CD14-positive monocyte (primary cell): Measurements from ENCODE around the gene RELCH. TPM values are rescaled to one million over a fixed set of nuclear protein-coding genes. Genes with fewer than 3 reads are reported as not detected.

Source experiments
- DNase-seq, 3 donors: peaks; one replicate each; pipeline ENCODE4 v3.0.0-alpha.2; 2011 to 2022
- H2AFZ ChIP-seq: 2 replicates; pipeline ENCODE4 v1.6.0; 2012; ENCODE audit warnings: mild to moderate bottlenecking, low read depth, low read length, inconsistent platforms; ENCODE audit not compliant: insufficient read depth, poor library complexity, severe bottlenecking
- H3K27ac ChIP-seq, 2 donors: 1 replicate in 1 of 2; 2 replicates in 1 of 2; pipeline ENCODE4 v1.5.1; 2012 to 2013; ENCODE audit warnings: low read length in 2 of 2, control low read depth in 1 of 2, inconsistent platforms in 1 of 2, low read depth in 1 of 2, mild to moderate bottlenecking in 1 of 2
- H3K27me3 ChIP-seq, 2 donors: one replicate each; pipeline versions ENCODE4 v1.6.0 to v1.6.1; 2011 to 2013; ENCODE audit warnings: low read length in 2 of 2; ENCODE audit not compliant: control insufficient read depth in 2 of 2, insufficient read depth in 2 of 2
- H3K36me3 ChIP-seq, 2 donors: replicated peaks in 1 of 2; 1 replicate in 1 of 2; 2 replicates in 1 of 2; pipeline versions ENCODE4 v1.5.1 to v1.6.1; 2012 to 2013; ENCODE audit warnings: low read length in 2 of 2, control low read depth in 1 of 2, inconsistent platforms in 1 of 2, mild to moderate bottlenecking in 1 of 2; ENCODE audit not compliant: insufficient read depth in 2 of 2, control insufficient read depth in 1 of 2
- H3K4me1 ChIP-seq, 2 donors: 1 replicate in 1 of 2; 2 replicates in 1 of 2; pipeline versions ENCODE4 v1.5.1 to v1.6.1; 2012 to 2013; ENCODE audit warnings: low read length in 2 of 2, control low read depth in 1 of 2, inconsistent platforms in 1 of 2, mild to moderate bottlenecking in 1 of 2, moderate library complexity in 1 of 2; ENCODE audit not compliant: insufficient read depth in 2 of 2, control insufficient read depth in 1 of 2
- H3K4me2 ChIP-seq: replicated peaks from 2 replicates; pipeline ENCODE3; 2012; ENCODE audit warnings: low read length, moderate library complexity, mild to moderate bottlenecking; ENCODE audit not compliant: poor library complexity, severe bottlenecking; ENCODE audit errors: extremely low read depth
- H3K4me3 ChIP-seq, 3 experiments: fragments of 200-600 bp in 1 of 3; sonication (generic) in 1 of 3; replicated peaks in 1 of 3; 1 replicate in 2 of 3; 2 replicates in 1 of 3; pipeline ENCODE4 v1.5.1; 2011 to 2013; ENCODE audit warnings: low read length in 3 of 3, mild to moderate bottlenecking in 3 of 3, control low read depth in 2 of 3, low read depth in 2 of 3, inconsistent platforms in 1 of 3, moderate library complexity in 1 of 3
- H3K79me2 ChIP-seq: 2 replicates; pipeline ENCODE4 v1.6.0; 2012; ENCODE audit warnings: mild to moderate bottlenecking, control low read depth, inconsistent platforms, low read length, moderate library complexity; ENCODE audit not compliant: insufficient read depth
- H3K9ac ChIP-seq: 2 replicates; pipeline ENCODE4 v1.6.0; 2017; ENCODE audit warnings: low read length, mild to moderate bottlenecking; ENCODE audit not compliant: insufficient read depth, poor library complexity, severe bottlenecking
- H3K9me3 ChIP-seq, 2 donors: replicated peaks in 1 of 2; 1 replicate in 1 of 2; 2 replicates in 1 of 2; pipeline versions ENCODE4 v1.5.1 to v1.6.1; 2012 to 2013; ENCODE audit warnings: low read length in 2 of 2, control low read depth in 1 of 2; ENCODE audit not compliant: control insufficient read depth in 1 of 2, insufficient read depth in 1 of 2
- H4K20me1 ChIP-seq: 2 replicates; pipeline ENCODE4 v1.6.0; 2012; ENCODE audit warnings: mild to moderate bottlenecking, low read length, control low read depth, moderate library complexity; ENCODE audit not compliant: insufficient read depth
- H3K27ac Mint-ChIP-seq, 7 donors: one replicate each; pipeline ENCODE4 v1.8.0; 2020; ENCODE audit warnings: mild to moderate bottlenecking in 7 of 7, mixed read lengths in 7 of 7, moderate library complexity in 6 of 7, inconsistent platforms in 2 of 7
- H3K27me3 Mint-ChIP-seq, 3 donors: one replicate each; pipeline ENCODE4 v1.8.0; 2021 to 2022; ENCODE audit warnings: low read depth in 3 of 3, mild to moderate bottlenecking in 3 of 3, mixed read lengths in 3 of 3, moderate library complexity in 3 of 3, inconsistent platforms in 1 of 3
- H3K36me3 Mint-ChIP-seq, 2 donors: one replicate each; pipeline ENCODE4 v1.8.0; 2020; ENCODE audit warnings: mixed read lengths in 2 of 2, inconsistent platforms in 1 of 2, mild to moderate bottlenecking in 1 of 2
- H3K4me1 Mint-ChIP-seq: one replicate; pipeline ENCODE4 v1.8.0; 2020; ENCODE audit warnings: mild to moderate bottlenecking, mixed read lengths
- H3K4me3 Mint-ChIP-seq, 2 donors: one replicate each; pipeline ENCODE4 v1.8.0; 2020; ENCODE audit warnings: mild to moderate bottlenecking in 2 of 2, mixed read lengths in 2 of 2, moderate library complexity in 1 of 2
- H3K9me3 Mint-ChIP-seq, 7 donors: one replicate each; pipeline ENCODE4 v1.8.0; 2020 to 2022; ENCODE audit warnings: mixed read lengths in 7 of 7, mild to moderate bottlenecking in 6 of 7, moderate library complexity in 6 of 7, inconsistent platforms in 2 of 7
- CTCF ChIP-seq: fragments of 200-600 bp; IDR thresholded peaks from one replicate; pipeline ENCODE4 v1.8.0; 2022; ENCODE audit warnings: antibody characterized with exemption, mild to moderate bottlenecking
- WGBS: methylation state at CpG from one replicate; pipeline ENCODE4 v1.1.5; 2013; ENCODE audit warnings: missing lambda C conversion rate; ENCODE audit not compliant: insufficient coverage; 5-methylcytosine and 5-hydroxymethylcytosine counted together
- intact Hi-C, 2 donors: fragments of 100-400 bp; cut with micrococcal nuclease; formaldehyde crosslinking; loops; one replicate each; pipeline versions ENCODE4 v1.15.0 to v1.15.1; 2023
- polyA plus RNA-seq, 3 donors: library from polyadenylated mRNA; depleted of rRNA in 1 of 3; unstranded in 2 of 3; stranded (reverse) in 1 of 3; fragments of 300-500 nt in 2 of 3; fragments of >200 nt in 1 of 3; fragmentation: Illumina TruSeq in 2 of 3; gene quantifications; 1 replicate in 2 of 3; 2 replicates in 1 of 3; pipeline ENCODE4 v1.2.3, GENCODE V29; 2012 to 2021

The RELCH gene
- polyA plus RNA-seq, 3 donors = 3.8 to 30.4 (median 4.9) TPM

DNA sequence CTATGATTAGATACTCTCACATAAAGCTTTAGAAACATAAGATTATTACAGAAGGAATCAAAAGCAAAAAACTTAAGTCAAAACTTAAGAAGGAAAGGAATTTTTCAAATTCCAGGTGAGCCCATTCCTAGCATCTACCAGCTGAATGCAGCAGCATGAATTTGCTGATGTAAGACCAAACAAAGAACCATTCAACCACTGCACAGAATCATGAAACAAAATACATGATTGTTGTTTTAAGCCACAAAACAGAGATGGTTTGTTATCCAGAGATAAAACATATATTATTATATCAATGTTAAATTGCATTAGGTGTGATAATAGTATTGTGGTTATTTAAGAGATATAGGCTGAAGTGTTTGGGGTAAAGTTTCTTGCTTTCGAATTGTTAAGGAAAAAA is 29.2 kb upstream of the RELCH start:
- Histone ChIP-seq H3K36me3 (peaks cover 14 to 31% of the 10 kb centered on the region in 2 donors), H4K20me1 (no peaks in the 10 kb centered on the region), H3K27ac (no peak overlapping the region), H2AFZ (no peak overlapping the region), H3K4me1 (no peaks in the 10 kb centered on the region), H3K9me3 (no peaks in the 10 kb centered on the region), H3K9ac (no peak overlapping the region), H3K4me2 (no peak overlapping the region), H3K4me3 (no peak overlapping the region), H3K27me3 (no peaks in the 10 kb centered on the region), H3K79me2 (no peaks in the 10 kb centered on the region)
- Mint-ChIP-seq H3K4me3 (no peak overlapping the region), H3K4me1 (peaks cover 3% of the 10 kb centered on the region), H3K36me3 (peaks cover 39 to 40% of the 10 kb centered on the region in 2 donors), H3K9me3 (no peaks in the 10 kb centered on the region), H3K27me3 (peaks cover 0 to 2% (median 0%) of the 10 kb centered on the region in 3 donors), H3K27ac (peak overlapping the region in 1 of 7 donors; percentile 76)
- no CpG with 5 or more reads among the region's 1 CpG for WGBS
- intact Hi-C loops = no loop called here
- DNase-seq = no peak
- TF ChIP-seq CTCF = no peak

DNA sequence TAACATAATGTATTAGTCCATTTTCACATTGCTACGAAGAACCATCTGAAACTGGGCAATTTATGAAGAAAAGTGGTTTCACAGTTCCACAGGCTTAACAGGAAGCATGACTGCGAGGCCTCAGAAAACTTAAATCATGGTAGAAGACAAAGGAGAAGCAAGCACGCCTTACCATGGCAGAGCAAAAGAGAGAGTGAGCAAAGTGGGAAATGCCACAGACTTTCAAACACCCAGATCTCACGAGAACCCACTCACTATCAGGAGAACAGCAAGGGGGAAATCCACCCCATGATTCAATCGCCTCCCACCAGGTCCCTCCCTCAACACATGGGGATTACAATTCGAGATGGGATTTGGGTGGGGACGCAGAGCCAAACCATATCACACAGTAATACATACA is 22.7 kb upstream of the RELCH start:
- no peaks in the 10 kb centered on the region for H3K27me3 Mint-ChIP-seq
- H3K9me3 Mint-ChIP-seq = peaks cover 0 to 28% (median 9%) of the 10 kb centered on the region in 7 donors
- peaks cover 0 to 2% of the 10 kb centered on the region in 2 donors for H3K9me3 ChIP-seq
- H3K9ac ChIP-seq = no peak overlapping the region
- 43% methylated on average over 1 of the region's 7 CpGs for WGBS
- H3K27ac Mint-ChIP-seq = no peak overlapping the region
- H3K27ac ChIP-seq = no peak overlapping the region
- H3K4me3 Mint-ChIP-seq = no peak overlapping the region
- H3K79me2 ChIP-seq = no peaks in the 10 kb centered on the region
- H3K36me3 Mint-ChIP-seq = peaks cover 25 to 26% of the 10 kb centered on the region in 2 donors
- H3K4me2 ChIP-seq = no peak overlapping the region
- H4K20me1 ChIP-seq = no peaks in the 10 kb centered on the region
- no peaks in the 10 kb centered on the region for H3K27me3 ChIP-seq
- no peaks in the 10 kb centered on the region for H3K4me1 ChIP-seq
- no peak for DNase-seq
- H2AFZ ChIP-seq = no peak overlapping the region
- H3K4me3 ChIP-seq = no peak overlapping the region
- peaks cover 3 to 13% of the 10 kb centered on the region in 2 donors for H3K36me3 ChIP-seq
- no peak for TF ChIP-seq CTCF
- intact Hi-C loops = no loop called here
- peaks cover 9% of the 10 kb centered on the region for H3K4me1 Mint-ChIP-seq
